NCI-H82 treated with DMSO at 0.1 percent for 48 hours (cell line): ENCODE data around the gene CFAP74.
A peak's percentile ranks its signal among the peaks of the same experiment; 100 is the strongest.

Source experiments
- DNase-seq: peaks from one replicate; lab custom pipeline; 2025; ENCODE audit not compliant: unreplicated experiment; lab: John Stamatoyannopoulos, UW

CFAP74 gene

GRCh38 chr1:1917995-1918900 lies 85.3 kb downstream of the CFAP74 start:
- no peak for DNase-seq

- DNase-seq = no peak
These were observed 86.1 kb downstream of the CFAP74 start for GRCh38 chr1:1917304-1917976.

- DNase-seq = no peak
These were observed 86.7 kb downstream of the CFAP74 start for GRCh38 chr1:1916851-1917251.

- DNase-seq = no peak
These were observed 87.4 kb downstream of the CFAP74 start for GRCh38 chr1:1915911-1916840.

GRCh38 chr1:1914971-1915692 lies 88.5 kb downstream of the CFAP74 start, which contains the start of gene CALML6:
Gene CALML6, plus strand, starts transcription at chr1:1915260. Its CDS starts 21 bp downstream, at chr1:1915281.
- no peak for DNase-seq

GRCh38 chr1:1914101-1914970 lies 89.2 kb downstream of the CFAP74 start:
- DNase-seq = no peak

- no peak for DNase-seq
These were observed 92.1 kb downstream of the CFAP74 start for GRCh38 chr1:1911350-1912041.

GRCh38 chr1:1910651-1911331 lies 92.8 kb downstream of the CFAP74 start:
- DNase-seq = no peak

- DNase-seq = no peak
These were observed 93.5 kb downstream of the CFAP74 start for GRCh38 chr1:1910033-1910465.

- no peak for DNase-seq
These were observed 95.1 kb downstream of the CFAP74 start for GRCh38 chr1:1908506-1908791.

GRCh38 chr1:1907098-1907736 lies 96.4 kb downstream of the CFAP74 start:
- no peak for DNase-seq

- DNase-seq = peak; percentile 87
These were observed 97.1 kb downstream of the CFAP74 start for GRCh38 chr1:1906185-1907097.

GRCh38 chr1:1903224-1903623 lies 100.4 kb downstream of the CFAP74 start:
- no peak for DNase-seq

GRCh38 chr1:1901641-1902294 lies 101.8 kb downstream of the CFAP74 start:
- no peak for DNase-seq

- DNase-seq = no peak
These were observed 102.5 kb downstream of the CFAP74 start for GRCh38 chr1:1900883-1901640.

- DNase-seq = no peak
These were observed 103.6 kb downstream of the CFAP74 start for GRCh38 chr1:1899967-1900327.
